ENCODE results near the gene GALNT18.
"Not testable (repeated sequence)": the region's sequence is repeated elsewhere in the genome, so short reads cannot be mapped to it uniquely, and the experiment has no call there.

GALNT18 gene

GRCh38 chr11:11459578-11459977, 162.2 kb downstream of the GALNT18 start:
- DNase-seq (ENCODE audit: low spot score): no peak

GRCh38 chr11:11458485-11458884, 163.3 kb downstream of the GALNT18 start:
- no peak for DNase-seq (ENCODE audit: low spot score)

DNA sequence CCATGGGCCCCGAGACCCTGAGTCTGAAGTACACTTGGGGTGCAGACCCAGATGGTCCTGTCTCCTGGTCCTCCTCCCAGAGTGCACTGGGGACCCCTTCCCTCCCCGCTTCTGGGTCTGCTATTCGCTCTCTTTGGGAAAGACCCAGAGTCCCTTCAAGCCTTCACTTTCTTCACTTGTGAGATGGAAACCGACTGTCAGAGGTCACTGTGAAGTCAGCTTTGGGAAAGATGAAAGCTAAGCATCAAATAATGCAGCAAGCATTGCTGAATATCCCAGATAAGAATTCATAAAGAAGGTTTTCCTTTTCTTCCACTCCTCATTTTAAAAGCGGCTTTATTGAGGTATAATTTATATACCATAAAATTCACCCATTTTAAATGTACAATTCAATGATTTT, 163.8 kb downstream of the GALNT18 start:
- DNase-seq (ENCODE audit: low spot score): no peak

DNA sequence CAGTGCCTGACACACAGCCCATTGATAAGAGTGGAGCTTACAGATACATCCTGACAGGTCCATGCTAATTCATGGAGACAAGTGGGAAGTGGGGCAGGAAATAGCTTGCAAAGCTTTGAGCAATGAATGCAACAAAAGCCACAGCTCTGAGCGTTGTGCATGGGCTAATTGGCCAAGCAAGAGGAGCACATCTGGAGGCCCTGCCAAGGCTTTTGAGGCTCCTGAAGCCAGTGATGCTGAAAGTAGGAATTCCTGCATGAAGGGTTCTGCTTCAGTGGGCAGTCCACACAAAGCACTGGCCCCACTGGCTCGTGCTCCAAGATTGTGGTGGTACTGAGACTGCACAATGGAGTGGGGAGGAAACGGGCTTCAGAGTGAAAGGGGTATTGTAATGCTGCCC, 164.9 kb downstream of the GALNT18 start:
- no peak for DNase-seq (ENCODE audit: low spot score)

GRCh38 chr11:11454671-11455223, 167.1 kb downstream of the GALNT18 start:
- DNase-seq (ENCODE audit: low spot score): no peak

- DNase-seq (ENCODE audit: low spot score): no peak
Measured at GRCh38 chr11:11451501-11452005, 170.3 kb downstream of the GALNT18 start.

- no peak for DNase-seq (ENCODE audit: low spot score)
Measured at GRCh38 chr11:11450744-11451362, 171.0 kb downstream of the GALNT18 start.

DNA sequence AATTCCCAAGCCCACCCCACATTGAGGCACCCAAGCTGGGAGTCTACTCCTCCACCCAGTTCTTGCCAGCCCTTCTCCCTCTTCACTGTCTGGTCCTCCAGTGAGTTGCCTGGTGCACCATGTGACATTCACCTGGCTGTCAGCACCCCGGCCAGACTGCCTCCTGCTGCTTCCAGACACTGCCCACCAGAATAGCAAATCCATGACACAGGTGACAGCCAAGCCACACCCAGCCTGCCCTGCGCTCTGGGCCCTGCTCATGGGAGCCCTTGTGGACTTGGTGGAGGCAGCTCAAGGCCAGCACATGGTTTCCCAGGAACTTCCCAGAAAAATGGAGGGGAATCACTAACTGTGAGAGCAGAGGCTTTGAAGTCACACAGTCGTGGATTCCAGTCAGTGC, 172.5 kb downstream of the GALNT18 start:
- no peak for DNase-seq (ENCODE audit: low spot score)

DNA sequence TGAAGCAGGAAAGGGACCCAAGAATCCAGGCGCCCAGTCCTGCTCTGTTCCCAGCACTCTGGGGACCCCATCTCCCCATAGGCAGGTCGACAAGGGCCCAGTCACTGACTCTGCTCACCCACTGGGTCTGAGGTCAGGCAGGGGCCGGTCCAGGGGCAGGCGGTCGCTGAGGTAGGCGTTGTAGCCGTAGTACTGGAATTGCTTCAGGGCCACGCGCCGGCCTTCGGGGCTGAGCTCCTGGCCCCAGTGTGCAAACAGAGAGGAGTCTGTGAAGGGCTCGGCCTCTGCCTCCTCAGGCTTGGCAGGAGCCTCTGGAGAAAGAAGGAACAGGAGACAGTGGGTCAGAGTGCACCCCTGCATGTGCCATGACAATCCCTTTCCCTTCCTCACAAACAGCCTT, 173.2 kb downstream of the GALNT18 start:
- DNase-seq (ENCODE audit: low spot score): no peak

DNA sequence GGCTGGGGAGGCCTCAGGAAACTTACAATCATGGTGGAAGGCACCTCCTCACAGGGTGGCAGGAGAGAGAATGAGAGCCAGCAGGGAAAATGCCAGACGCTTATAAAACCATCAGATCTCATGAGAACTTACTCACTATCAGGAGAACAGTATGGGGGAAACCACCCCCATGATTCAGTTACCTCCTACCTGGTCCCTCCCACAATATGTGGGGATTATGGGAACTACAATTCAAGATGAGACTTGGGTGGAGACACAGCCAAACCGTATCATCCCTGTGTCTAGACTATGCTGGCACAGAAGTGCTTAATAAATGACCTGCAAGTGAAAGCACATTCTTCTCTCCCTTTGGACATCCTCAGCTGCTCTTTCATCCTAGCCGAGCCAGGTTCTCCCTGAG, 174.2 kb downstream of the GALNT18 start:
- DNase-seq (ENCODE audit: low spot score): not testable (repeated sequence)

DNA sequence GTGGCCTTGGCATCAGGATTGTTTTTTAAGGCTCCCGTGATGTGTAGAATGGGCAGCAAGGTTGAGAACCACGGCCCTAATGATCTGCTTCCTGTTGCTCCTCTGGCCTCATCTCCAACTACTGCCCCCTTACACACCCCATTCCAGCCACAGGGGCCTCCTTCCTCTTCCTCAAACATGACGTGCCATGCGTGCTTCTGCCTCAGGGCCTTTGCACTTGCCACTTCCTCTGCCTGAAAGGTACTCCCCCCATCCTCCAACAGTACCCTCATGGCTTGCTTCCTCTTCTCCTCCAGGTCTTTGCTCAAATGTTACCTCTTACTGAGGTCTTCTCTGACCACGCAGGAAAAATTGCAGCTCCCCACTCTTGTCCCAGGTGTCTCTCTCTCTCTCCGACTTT, 174.8 kb downstream of the GALNT18 start:
- DNase-seq (ENCODE audit: low spot score): no peak

DNA sequence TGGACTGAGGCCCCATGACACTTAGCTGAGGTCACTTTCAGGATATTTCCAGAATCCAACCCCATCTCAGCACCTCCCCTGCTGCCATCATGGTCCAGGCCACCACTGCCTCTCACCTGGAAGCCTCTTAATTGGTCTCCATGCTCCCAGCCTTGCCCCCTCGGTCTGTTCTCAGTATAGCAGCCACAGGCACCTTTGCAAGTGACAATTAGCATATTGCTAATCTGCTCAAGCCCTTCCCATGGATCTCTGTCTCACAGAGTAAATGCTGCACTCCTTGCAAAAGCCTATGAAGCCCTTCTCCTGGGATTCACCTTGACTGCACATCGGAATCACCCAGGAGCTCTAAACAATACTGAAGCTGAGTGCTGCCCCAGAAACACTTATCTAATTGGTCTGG, 175.2 kb downstream of the GALNT18 start:
- no peak for DNase-seq (ENCODE audit: low spot score)

GRCh38 chr11:11445441-11446185, 176.2 kb downstream of the GALNT18 start:
- no peak for DNase-seq (ENCODE audit: low spot score)

- DNase-seq (ENCODE audit: low spot score): no peak
Measured at GRCh38 chr11:11444804-11445131, 177.0 kb downstream of the GALNT18 start.

DNA sequence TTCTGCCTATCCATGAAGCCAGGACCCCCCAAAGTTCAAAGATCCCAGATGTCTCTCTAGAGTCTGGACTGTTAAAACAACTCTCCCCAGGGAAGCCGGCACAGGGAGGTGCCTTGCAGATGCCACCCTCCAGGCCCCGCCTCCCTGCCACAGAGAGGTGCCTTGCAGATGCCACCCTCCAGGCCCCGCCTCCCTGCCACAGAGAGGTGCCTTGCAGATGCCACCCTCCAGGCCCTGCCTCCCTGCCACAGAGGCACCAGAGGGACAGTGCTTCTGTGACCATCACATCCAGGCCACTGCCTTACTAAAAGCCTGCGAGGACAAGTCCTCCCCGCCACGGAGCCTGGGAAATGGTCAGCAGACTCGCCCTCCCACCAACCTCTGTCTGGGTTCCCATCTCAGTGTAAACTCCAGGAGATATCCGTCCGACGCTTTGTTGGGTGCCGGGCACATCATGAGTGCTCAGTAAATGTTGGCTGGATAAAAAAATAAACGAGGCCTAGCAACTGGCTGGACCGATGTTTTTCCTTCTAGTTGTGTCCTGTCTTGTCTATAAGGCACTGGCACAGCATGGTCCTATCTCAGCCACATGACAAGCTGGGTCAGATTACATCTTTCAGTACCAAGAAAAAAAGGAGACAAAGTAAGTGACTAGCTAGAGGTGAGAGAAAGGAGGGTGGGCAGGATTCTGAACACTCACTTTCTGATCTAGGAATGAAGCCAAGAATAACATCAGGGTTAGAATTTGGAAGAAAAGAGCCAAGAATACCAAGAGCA, 177.6 kb downstream of the GALNT18 start:
- DNase-seq (ENCODE audit: low spot score): no peak

GRCh38 chr11:11442791-11443190, 179.0 kb downstream of the GALNT18 start:
- DNase-seq (ENCODE audit: low spot score): no peak

GRCh38 chr11:11441516-11441915, 180.3 kb downstream of the GALNT18 start:
- no peak for DNase-seq (ENCODE audit: low spot score)

- no peak for DNase-seq (ENCODE audit: low spot score)
Measured at GRCh38 chr11:11441091-11441490, 180.7 kb downstream of the GALNT18 start.

DNA sequence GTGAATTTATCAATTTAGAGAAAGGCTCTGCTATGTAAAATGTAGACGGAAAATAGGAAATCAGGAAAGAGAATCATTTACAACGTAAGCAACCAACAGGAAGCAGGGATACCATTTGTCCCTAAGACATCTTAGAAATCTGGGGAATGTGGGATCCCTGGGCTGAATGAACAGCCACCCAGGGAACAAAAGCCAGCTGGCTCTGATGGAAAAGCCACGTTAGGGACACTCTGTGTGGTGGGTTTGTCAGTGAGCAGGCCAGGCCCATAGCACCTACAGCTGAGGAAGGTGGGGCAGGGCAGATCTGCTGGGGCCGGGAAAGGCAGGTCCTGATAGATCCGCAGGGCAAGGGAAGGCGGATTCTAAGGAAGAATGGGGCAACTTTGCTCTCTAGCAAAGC, 181.7 kb downstream of the GALNT18 start:
- no peak for DNase-seq (ENCODE audit: low spot score)

DNA sequence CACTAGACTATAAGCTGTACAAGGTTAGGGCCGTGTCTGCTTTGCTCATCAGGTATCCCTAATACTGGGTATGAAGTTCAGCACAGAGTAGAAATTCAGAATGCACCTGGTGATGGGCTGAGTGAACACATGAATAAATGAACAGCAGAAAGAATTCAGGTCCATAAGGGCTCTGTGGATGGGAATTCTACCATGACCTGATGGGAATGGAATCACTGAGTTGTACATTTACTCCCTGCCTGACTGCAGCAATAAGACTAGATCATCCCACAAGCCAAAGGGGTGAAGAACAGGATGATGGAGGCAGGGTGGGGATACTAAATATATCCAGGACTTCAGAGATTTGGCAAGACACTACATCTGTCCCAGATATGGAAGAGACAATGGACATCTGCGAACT, 182.2 kb downstream of the GALNT18 start:
- DNase-seq (ENCODE audit: low spot score): no peak

DNA sequence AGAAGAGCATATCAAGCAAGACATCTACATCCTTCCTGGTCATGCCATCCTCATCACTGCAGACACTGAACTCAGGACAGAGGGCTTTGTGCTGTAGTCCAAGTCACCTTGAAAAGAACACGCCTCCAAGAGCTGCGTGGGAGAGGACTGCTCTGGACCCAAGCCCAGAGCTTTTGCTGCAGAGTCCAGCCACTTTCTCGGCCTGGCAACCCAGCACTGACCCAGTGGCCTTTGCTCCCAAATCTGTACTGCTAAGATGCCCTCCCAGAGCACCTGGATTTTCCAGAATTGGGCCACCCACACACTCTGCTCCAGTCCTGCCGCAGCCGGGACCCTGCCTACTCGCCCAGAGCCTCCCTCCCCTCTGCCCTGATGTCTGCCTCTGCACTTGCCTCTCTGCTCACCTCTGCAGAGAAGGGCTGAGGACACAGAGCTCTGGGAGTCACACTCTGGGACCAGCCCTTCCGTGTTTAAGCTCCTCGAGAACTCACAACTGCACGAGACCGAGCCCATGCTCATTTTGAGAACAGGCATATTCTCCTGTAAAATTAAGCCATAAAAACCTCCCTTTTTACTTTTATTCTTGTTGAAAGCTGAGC, 185.0 kb downstream of the GALNT18 start:
- no peak for DNase-seq (ENCODE audit: low spot score)

DNA sequence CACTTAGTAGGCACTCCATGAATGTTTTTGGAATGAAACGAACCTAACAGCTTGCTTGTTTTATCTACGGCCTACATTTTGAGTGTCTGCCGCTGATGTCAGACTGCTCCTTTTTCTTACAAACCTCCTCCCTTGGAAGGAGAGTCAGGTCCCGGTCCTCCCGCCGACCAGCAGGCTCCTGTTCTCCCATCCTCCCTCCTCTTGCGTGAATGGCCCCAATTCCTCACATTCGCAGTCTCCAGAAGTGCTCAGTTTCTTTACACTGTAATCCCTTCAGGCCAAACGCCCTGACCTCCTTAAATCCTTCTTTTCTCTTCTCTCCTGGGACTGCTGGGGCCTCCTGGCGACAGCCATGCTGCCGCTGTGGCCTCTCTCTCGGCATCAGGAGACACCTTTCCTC, 186.2 kb downstream of the GALNT18 start:
- DNase-seq (ENCODE audit: low spot score): no peak

Measured in kidney capillary endothelial cell (primary cell).